Gastroesophageal sphincter (tissue), 3 donors: ENCODE measurements around the gene TMEM26.

ENCODE experiments used
- POLR2A ChIP-seq, 2 donors: fragments of 450-650 bp; IDR thresholded peaks; one replicate each; pipeline ENCODE4 v1.6.1; 2017; ENCODE audit warnings: antibody characterized with exemption in 2 of 2, mild to moderate bottlenecking in 2 of 2, moderate library complexity in 1 of 2
- POLR2AphosphoS5 ChIP-seq: sonication (generic); formaldehyde crosslinking; IDR thresholded peaks from one replicate; pipeline ENCODE4 v1.6.1; 2017; ENCODE audit warnings: antibody characterized with exemption
- TF ChIP-seq, protein P1 (sequence below), 4 experiments: fragments of 200-600 bp in 2 of 4; fragments of 450-650 bp in 2 of 4; sonication (generic) in 1 of 4; IDR thresholded peaks; one replicate each; pipeline ENCODE4 v1.5.1; 2017 to 2019; ENCODE audit warnings: antibody characterized with exemption in 4 of 4, mild to moderate bottlenecking in 2 of 4, moderate library complexity in 2 of 4

- TF ChIP-seq POLR2A (IDR thresholded peaks at IDR 0.05) (no peak), POLR2AphosphoS5 (no peak)
- TF ChIP-seq, protein P1, sequence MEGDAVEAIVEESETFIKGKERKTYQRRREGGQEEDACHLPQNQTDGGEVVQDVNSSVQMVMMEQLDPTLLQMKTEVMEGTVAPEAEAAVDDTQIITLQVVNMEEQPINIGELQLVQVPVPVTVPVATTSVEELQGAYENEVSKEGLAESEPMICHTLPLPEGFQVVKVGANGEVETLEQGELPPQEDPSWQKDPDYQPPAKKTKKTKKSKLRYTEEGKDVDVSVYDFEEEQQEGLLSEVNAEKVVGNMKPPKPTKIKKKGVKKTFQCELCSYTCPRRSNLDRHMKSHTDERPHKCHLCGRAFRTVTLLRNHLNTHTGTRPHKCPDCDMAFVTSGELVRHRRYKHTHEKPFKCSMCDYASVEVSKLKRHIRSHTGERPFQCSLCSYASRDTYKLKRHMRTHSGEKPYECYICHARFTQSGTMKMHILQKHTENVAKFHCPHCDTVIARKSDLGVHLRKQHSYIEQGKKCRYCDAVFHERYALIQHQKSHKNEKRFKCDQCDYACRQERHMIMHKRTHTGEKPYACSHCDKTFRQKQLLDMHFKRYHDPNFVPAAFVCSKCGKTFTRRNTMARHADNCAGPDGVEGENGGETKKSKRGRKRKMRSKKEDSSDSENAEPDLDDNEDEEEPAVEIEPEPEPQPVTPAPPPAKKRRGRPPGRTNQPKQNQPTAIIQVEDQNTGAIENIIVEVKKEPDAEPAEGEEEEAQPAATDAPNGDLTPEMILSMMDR (IDR thresholded peaks at IDR 0.05): no peak
These were observed 44.0 kb downstream of the TMEM26 start for GRCh38 chr10:61409157-61409556.
